UCSD-AML1 (cell line): ENCODE results near the gene AKNA.
A peak's percentile ranks its signal among the peaks of the same experiment; 100 is the strongest.

Experiments
- DNase-seq: peaks from one replicate; lab custom pipeline; 2025; ENCODE audit not compliant: unreplicated experiment; lab: John Stamatoyannopoulos, UW

The AKNA gene

GRCh38 chr9:114417511-114417910 is 29.7 kb upstream of the AKNA start:
- DNase-seq = no peak

- no peak for DNase-seq
These were observed 29.1 kb upstream of the AKNA start for GRCh38 chr9:114416906-114417305.

- no peak for DNase-seq
These were observed 28.5 kb upstream of the AKNA start for GRCh38 chr9:114416290-114416689.

- DNase-seq = no peak
These were observed 26.6 kb upstream of the AKNA start for GRCh38 chr9:114414346-114414745.

- no peak for DNase-seq
These were observed 26.1 kb upstream of the AKNA start for GRCh38 chr9:114413861-114414301.

GRCh38 chr9:114412048-114412683 is 24.4 kb upstream of the AKNA start:
- DNase-seq = no peak

GRCh38 chr9:114411452-114411851 is 23.7 kb upstream of the AKNA start:
- no peak for DNase-seq

- no peak for DNase-seq
These were observed 23.1 kb upstream of the AKNA start for GRCh38 chr9:114410910-114411309.

- no peak for DNase-seq
These were observed 22.1 kb upstream of the AKNA start for GRCh38 chr9:114409842-114410241.

- DNase-seq = no peak
These were observed 21.5 kb upstream of the AKNA start for GRCh38 chr9:114409103-114409780.

GRCh38 chr9:114408645-114409044 is 20.9 kb upstream of the AKNA start:
- no peak for DNase-seq

GRCh38 chr9:114407889-114408288 is 20.1 kb upstream of the AKNA start:
- no peak for DNase-seq

GRCh38 chr9:114406441-114406840 is 18.7 kb upstream of the AKNA start:
- DNase-seq = no peak

GRCh38 chr9:114405294-114406034 is 17.7 kb upstream of the AKNA start:
- peak; percentile 74 for DNase-seq

- no peak for DNase-seq
These were observed 16.7 kb upstream of the AKNA start for GRCh38 chr9:114404531-114404930.

- DNase-seq = no peak
These were observed 15.5 kb upstream of the AKNA start for GRCh38 chr9:114403153-114403756.

GRCh38 chr9:114401344-114401743 is 13.6 kb upstream of the AKNA start:
- no peak for DNase-seq

- DNase-seq = no peak
These were observed 13.0 kb upstream of the AKNA start for GRCh38 chr9:114400772-114401171.

GRCh38 chr9:114400219-114400618 is 12.4 kb upstream of the AKNA start:
- no peak for DNase-seq

GRCh38 chr9:114399381-114399780 is 11.6 kb upstream of the AKNA start:
- DNase-seq = no peak

- peak; percentile 95 for DNase-seq
These were observed 10.2 kb upstream of the AKNA start for GRCh38 chr9:114397848-114398605.
